Hepatocyte (in vitro differentiated cells): ENCODE measurements around the gene TAGLN3. TPM values are rescaled to one million over a fixed set of nuclear protein-coding genes. Genes with fewer than 3 reads are reported as not detected.

ENCODE experiments used
- DNase-seq: peaks from one replicate; pipeline ENCODE4 v3.0.0-alpha.2; 2016; ENCODE audit warnings: low spot score
- H2AFZ ChIP-seq: fragments of 200-600 bp; sonication (generic); 2 replicates; pipeline ENCODE4 v1.6.0; 2016; ENCODE audit warnings: antibody characterized with exemption, mild to moderate bottlenecking
- H3K27ac ChIP-seq: fragments of 200-600 bp; sonication (generic); 2 replicates; pipeline ENCODE4 v1.5.1; 2016; ENCODE audit warnings: mild to moderate bottlenecking
- H3K27me3 ChIP-seq: fragments of 200-600 bp; sonication (generic); 2 replicates; pipeline ENCODE4 v1.6.1; 2016
- H3K36me3 ChIP-seq: fragments of 200-600 bp; sonication (generic); replicated peaks from 2 replicates; pipeline ENCODE4 v1.5.1; 2016; ENCODE audit warnings: low read depth; ENCODE audit not compliant: insufficient read depth
- H3K4me1 ChIP-seq: fragments of 200-600 bp; sonication (generic); 2 replicates; pipeline ENCODE4 v1.5.1; 2016; ENCODE audit warnings: mild to moderate bottlenecking, moderate library complexity; ENCODE audit not compliant: insufficient read depth
- H3K4me2 ChIP-seq: fragments of 200-600 bp; sonication (generic); 2 replicates; pipeline ENCODE4 v1.6.0; 2016
- H3K4me3 ChIP-seq: fragments of 200-600 bp; sonication (generic); 2 replicates; pipeline ENCODE4 v1.5.1; 2016; ENCODE audit warnings: mild to moderate bottlenecking
- H3K79me2 ChIP-seq: fragments of 200-600 bp; sonication (generic); 2 replicates; pipeline ENCODE4 v1.6.0; 2017; ENCODE audit warnings: mild to moderate bottlenecking
- H3K9me2 ChIP-seq: fragments of 200-600 bp; sonication (generic); replicated peaks from 2 replicates; pipeline ENCODE4 v1.6.0; 2017; ENCODE audit warnings: mild to moderate bottlenecking; ENCODE audit not compliant: insufficient read depth
- H3K9me3 ChIP-seq: fragments of 200-600 bp; sonication (generic); 2 replicates; pipeline ENCODE4 v1.5.1; 2016; ENCODE audit warnings: low read depth, mild to moderate bottlenecking
- H4K20me1 ChIP-seq: fragments of 200-600 bp; sonication (generic); 2 replicates; pipeline ENCODE4 v1.6.0; 2016; ENCODE audit warnings: mild to moderate bottlenecking; ENCODE audit not compliant: insufficient read depth, poor library complexity, severe bottlenecking
- EZH2 ChIP-seq: fragments of 200-600 bp; sonication (generic); IDR thresholded peaks from 2 replicates; pipeline ENCODE4 v1.6.1; 2016; ENCODE audit warnings: antibody characterized with exemption, mild to moderate bottlenecking, borderline replicate concordance
- EZH2phosphoT487 ChIP-seq: fragments of 200-600 bp; sonication (generic); IDR thresholded peaks from one replicate; pipeline ENCODE4 v1.6.1; 2018; ENCODE audit warnings: antibody characterized with exemption, mild to moderate bottlenecking, low read depth, moderate library complexity; ENCODE audit not compliant: unreplicated experiment, severe bottlenecking
- WGBS: methylation state at CpG from one replicate; pipeline ENCODE4 v1.1.6; 2016; ENCODE audit warnings: low lambda C conversion rate; ENCODE audit errors: missing lambda C conversion rate; 5-methylcytosine and 5-hydroxymethylcytosine counted together
- polyA plus RNA-seq: library from polyadenylated mRNA; unstranded; fragments of >200 nt; fragmentation: Nextera tagmentation; extraction: Ambion mirVana; gene quantifications from 2 replicates; pipeline ENCODE4 v1.2.1, GENCODE V29; 2016
- total RNA-seq: library from RNA; depleted of rRNA; stranded (reverse); fragments of >200 nt; gene quantifications from 2 replicates; pipeline ENCODE4 v1.2.3, GENCODE V29; 2014
- TF ChIP-seq, protein P1 (sequence below): fragments of 200-600 bp; sonication (generic); IDR thresholded peaks from 2 replicates; pipeline ENCODE4 v1.5.1; 2016; ENCODE audit warnings: antibody characterized with exemption, mild to moderate bottlenecking; ENCODE audit not compliant: poor library complexity

Gene TAGLN3
- total and polyA plus RNA-seq, 2 experiments from 2014 or later = 0.51 to 2.1 TPM

- Histone ChIP-seq H3K36me3 (no peaks in the 10 kb centered on the region), H3K27ac (no peak overlapping the region), H3K4me1 (peaks cover 6% of the 10 kb centered on the region), H2AFZ (no peak overlapping the region), H3K9me2 (no peaks in the 10 kb centered on the region), H3K9me3 (no peaks in the 10 kb centered on the region), H3K27me3 (no peaks in the 10 kb centered on the region), H3K4me2 (no peak overlapping the region), H4K20me1 (no peaks in the 10 kb centered on the region), H3K4me3 (no peak overlapping the region), H3K79me2 (no peaks in the 10 kb centered on the region)
- TF ChIP-seq EZH2phosphoT487 = no peak
- TF ChIP-seq, protein P1, sequence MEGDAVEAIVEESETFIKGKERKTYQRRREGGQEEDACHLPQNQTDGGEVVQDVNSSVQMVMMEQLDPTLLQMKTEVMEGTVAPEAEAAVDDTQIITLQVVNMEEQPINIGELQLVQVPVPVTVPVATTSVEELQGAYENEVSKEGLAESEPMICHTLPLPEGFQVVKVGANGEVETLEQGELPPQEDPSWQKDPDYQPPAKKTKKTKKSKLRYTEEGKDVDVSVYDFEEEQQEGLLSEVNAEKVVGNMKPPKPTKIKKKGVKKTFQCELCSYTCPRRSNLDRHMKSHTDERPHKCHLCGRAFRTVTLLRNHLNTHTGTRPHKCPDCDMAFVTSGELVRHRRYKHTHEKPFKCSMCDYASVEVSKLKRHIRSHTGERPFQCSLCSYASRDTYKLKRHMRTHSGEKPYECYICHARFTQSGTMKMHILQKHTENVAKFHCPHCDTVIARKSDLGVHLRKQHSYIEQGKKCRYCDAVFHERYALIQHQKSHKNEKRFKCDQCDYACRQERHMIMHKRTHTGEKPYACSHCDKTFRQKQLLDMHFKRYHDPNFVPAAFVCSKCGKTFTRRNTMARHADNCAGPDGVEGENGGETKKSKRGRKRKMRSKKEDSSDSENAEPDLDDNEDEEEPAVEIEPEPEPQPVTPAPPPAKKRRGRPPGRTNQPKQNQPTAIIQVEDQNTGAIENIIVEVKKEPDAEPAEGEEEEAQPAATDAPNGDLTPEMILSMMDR = no peak
- no peak for TF ChIP-seq EZH2
- DNase-seq = no peak
- WGBS = 100% methylated on average over 1 of the region's 1 CpG
Measured at GRCh38 chr3:111955876-111956275, 42.8 kb upstream of the TAGLN3 start.

GRCh38 chr3:111956449-111956848 is 42.3 kb upstream of the TAGLN3 start:
- DNase-seq = no peak
- H3K79me2 ChIP-seq = no peaks in the 10 kb centered on the region
- H4K20me1 ChIP-seq = no peaks in the 10 kb centered on the region
- no peaks in the 10 kb centered on the region for H3K36me3 ChIP-seq
- H3K27me3 ChIP-seq = no peaks in the 10 kb centered on the region
- H3K9me2 ChIP-seq = no peaks in the 10 kb centered on the region
- H2AFZ ChIP-seq = no peak overlapping the region
- H3K4me2 ChIP-seq = no peak overlapping the region
- TF ChIP-seq EZH2 = no peak
- no peak for TF ChIP-seq EZH2phosphoT487
- TF ChIP-seq, protein P1 = no peak
- H3K27ac ChIP-seq = no peak overlapping the region
- WGBS = 86% methylated on average over 3 of the region's 3 CpGs
- H3K9me3 ChIP-seq = no peaks in the 10 kb centered on the region
- H3K4me3 ChIP-seq = no peak overlapping the region
- peaks cover 6% of the 10 kb centered on the region for H3K4me1 ChIP-seq

DNA sequence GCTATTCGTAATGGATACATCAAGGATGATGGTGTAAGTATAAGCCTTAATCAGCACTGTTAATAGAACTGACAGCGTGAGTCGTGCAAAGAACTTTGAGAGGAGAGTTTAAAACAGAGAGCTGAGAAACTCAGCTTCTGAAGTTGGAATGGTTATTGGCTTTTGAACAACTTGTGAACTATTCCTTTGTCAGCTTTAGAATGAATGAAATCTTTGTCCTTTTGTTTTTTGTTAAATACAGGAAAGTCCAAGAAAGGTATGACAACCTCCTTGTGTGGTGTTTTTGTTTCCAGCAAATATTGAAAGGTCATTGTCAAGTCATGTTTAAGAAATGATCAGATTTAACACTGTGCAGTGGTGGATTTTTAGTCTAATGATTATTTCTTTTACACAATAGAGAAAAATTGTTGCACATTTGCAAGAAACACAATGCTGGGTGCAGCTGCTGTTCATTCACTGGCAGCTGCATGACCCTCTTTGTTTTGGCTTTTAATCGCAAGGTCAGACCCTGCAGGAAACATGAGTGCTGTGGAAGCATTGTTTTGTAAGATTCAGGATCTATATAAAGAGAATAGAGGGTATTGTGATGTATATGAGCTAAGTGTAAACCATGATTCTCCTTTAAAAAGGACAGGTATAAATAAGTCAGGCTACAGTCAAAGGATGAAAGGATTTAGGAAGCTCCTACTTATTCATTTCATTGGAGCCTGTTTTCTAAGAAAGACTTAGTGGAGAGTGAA is 41.6 kb upstream of the TAGLN3 start:
- Histone ChIP-seq H4K20me1 (no peaks in the 10 kb centered on the region), H3K4me3 (no peak overlapping the region), H3K27ac (no peak overlapping the region), H3K9me3 (no peaks in the 10 kb centered on the region), H3K4me2 (no peak overlapping the region), H3K79me2 (no peaks in the 10 kb centered on the region), H3K9me2 (no peaks in the 10 kb centered on the region), H3K27me3 (no peaks in the 10 kb centered on the region), H3K36me3 (no peaks in the 10 kb centered on the region), H3K4me1 (peaks cover 6% of the 10 kb centered on the region), H2AFZ (no peak overlapping the region)
- 82% methylated on average over 4 of the region's 4 CpGs for WGBS
- no peak for DNase-seq
- TF ChIP-seq, protein P1 = no peak
- TF ChIP-seq EZH2 (no peak), EZH2phosphoT487 (no peak)
